HK-2 (cell line): ENCODE results near the gene TELO2.
A peak's percentile ranks its signal among the peaks of the same experiment; 100 is the strongest.
"Not testable (repeated sequence)": the region's sequence is repeated elsewhere in the genome, so short reads cannot be mapped to it uniquely, and the experiment has no call there.

Experiments used
- DNase-seq: peaks from one replicate; pipeline ENCODE4 v3.0.0-alpha.2; 2018; ENCODE audit not compliant: unreplicated experiment

TELO2 gene

GRCh38 chr16:1475552-1476114 lies 17.5 kb upstream of the TELO2 start:
- DNase-seq, result no peak

- DNase-seq, result no peak
These were observed 16.1 kb upstream of the TELO2 start for GRCh38 chr16:1477033-1477432.

- DNase-seq, result not testable (repeated sequence)
These were observed 14.2 kb upstream of the TELO2 start for GRCh38 chr16:1478937-1479336.

GRCh38 chr16:1481906-1482835 lies 11.0 kb upstream of the TELO2 start:
- DNase-seq, result peak; percentile 74

- no peak for DNase-seq
These were observed 7.2 kb upstream of the TELO2 start for GRCh38 chr16:1485847-1486496.

GRCh38 chr16:1486551-1487390 lies 6.4 kb upstream of the TELO2 start:
- no peak for DNase-seq

- DNase-seq, result no peak
These were observed 5.6 kb upstream of the TELO2 start for GRCh38 chr16:1487395-1488053.

- DNase-seq, result no peak
These were observed 5.0 kb upstream of the TELO2 start for GRCh38 chr16:1488054-1488601.

GRCh38 chr16:1488619-1489018 lies 4.5 kb upstream of the TELO2 start, which contains the start of gene PTX4:
Gene PTX4 (minus strand): TSS chr16:1488944. CDS start chr16:1488909, 35 bp downstream.
- DNase-seq, result no peak

- no peak for DNase-seq
These were observed 4.1 kb upstream of the TELO2 start for GRCh38 chr16:1489077-1489476.

GRCh38 chr16:1491327-1491726 lies 1.8 kb upstream of the TELO2 start:
- DNase-seq, result no peak

GRCh38 chr16:1492082-1492922 lies 858 bp upstream of the TELO2 start:
- DNase-seq, result no peak

GRCh38 chr16:1493746-1494094 lies 560 bp downstream of the TELO2 start:
- peak; percentile 28 for DNase-seq

GRCh38 chr16:1494129-1494640 lies 1.0 kb downstream of the TELO2 start:
- DNase-seq, result peak; percentile 35

GRCh38 chr16:1494711-1495110 lies 1.6 kb downstream of the TELO2 start:
- no peak for DNase-seq

GRCh38 chr16:1495211-1495888 lies 2.2 kb downstream of the TELO2 start:
- DNase-seq, result no peak

GRCh38 chr16:1495889-1496262 lies 2.7 kb downstream of the TELO2 start:
- DNase-seq, result no peak

- no peak for DNase-seq
These were observed 3.3 kb downstream of the TELO2 start for GRCh38 chr16:1496464-1496863.

- no peak for DNase-seq
These were observed 3.9 kb downstream of the TELO2 start for GRCh38 chr16:1497014-1497598.
